Erythroblast (primary cell): ENCODE data around the gene XRCC5.

ENCODE experiments used
- DNase-seq, 2 experiments: peaks; one replicate each; lab custom pipeline; 2025; lab: John Stamatoyannopoulos, UW
- GATA1 ChIP-seq: IDR thresholded peaks from 2 replicates; pipeline ENCODE4 v1.6.1; 2011; ENCODE audit warnings: low read depth, mild to moderate bottlenecking, control low read depth, low read length, moderate library complexity
- POLR2A ChIP-seq: IDR thresholded peaks from 2 replicates; pipeline ENCODE4 v1.6.1; 2011; ENCODE audit warnings: mild to moderate bottlenecking, low read length

XRCC5 gene

DNA sequence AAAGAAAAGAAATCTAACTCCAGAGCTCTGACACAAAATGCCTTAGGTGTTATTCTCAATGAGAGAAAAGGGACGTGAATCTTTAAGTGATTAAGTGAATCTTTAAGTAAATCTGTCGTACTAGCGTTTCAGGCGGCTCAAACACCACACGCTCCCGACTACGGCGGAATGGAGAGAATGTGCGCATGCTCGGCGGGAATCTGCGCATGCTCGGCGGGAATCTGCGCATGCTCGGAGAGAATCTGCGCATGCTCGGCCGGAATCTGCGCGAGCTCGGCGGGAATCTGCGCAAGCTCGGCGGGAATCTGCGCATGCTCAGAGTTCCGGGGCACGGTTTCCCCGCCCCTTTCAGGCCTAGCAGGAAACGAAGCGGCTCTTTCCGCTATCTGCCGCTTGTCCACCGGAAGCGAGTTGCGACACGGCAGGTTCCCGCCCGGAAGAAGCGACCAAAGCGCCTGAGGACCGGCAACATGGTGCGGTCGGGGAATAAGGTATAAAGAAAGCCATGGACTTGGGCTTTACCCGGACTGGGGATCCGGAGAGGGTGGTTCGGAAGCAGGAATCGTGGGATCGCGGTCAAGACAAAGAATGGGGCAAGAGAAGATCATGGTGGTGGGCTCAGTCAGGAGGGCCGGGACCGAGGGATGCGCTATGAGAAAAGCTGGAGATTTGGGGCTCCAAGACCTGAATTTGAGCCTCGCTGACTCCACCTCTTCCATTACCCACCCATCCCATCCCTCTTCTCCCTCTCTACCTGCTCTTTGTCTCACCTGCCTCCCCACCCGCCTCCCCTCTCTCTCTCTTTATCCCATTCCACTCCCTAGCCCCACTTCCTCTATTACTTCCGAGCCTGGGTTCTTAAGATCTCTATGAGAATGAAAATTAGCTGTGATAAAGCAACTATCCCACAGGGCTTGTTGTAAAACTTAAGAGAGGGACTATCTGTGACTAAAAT is at the start of gene XRCC5:
Gene XRCC5 (plus strand): TSS at position 382 of the 955 bp plus-strand sequence. CDS start 89 bp downstream, at position 471.
- peak; percentile 99 to 100 for DNase-seq
- peak; percentile 89 for TF ChIP-seq POLR2A
- no peak for TF ChIP-seq GATA1

DNA sequence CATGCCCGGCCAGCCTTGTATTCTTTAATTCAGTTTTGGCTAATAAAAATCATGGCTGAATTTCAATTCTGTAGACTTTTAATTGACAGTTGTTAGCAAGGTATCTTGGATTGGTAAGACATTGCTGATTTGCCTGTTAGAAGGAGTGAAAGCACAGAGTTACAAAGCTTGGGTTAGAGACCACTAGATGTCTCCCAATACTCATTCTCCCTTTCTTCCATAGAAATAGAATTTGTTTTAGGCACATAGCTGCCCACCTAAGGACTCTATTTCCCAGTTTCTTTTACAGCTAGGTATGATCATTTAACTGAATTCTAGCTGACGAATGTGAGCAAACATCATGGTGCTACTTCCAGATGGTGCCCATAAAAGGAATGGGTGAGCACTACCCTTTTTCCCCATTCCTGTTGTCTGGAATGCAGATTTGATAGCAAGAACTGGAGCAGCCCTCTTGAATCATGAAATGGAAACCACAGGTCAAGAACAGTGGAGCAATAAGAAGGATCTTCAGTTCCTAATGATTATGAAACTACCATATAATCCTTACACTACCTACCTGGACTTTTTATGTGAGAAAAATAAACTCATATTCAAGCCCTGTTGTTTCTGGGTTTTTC is 45.0 kb upstream of the XRCC5 start:
- peak in 1 of 2 experiments; percentile 5 for DNase-seq
- TF ChIP-seq POLR2A (no peak), GATA1 (no peak)

DNA sequence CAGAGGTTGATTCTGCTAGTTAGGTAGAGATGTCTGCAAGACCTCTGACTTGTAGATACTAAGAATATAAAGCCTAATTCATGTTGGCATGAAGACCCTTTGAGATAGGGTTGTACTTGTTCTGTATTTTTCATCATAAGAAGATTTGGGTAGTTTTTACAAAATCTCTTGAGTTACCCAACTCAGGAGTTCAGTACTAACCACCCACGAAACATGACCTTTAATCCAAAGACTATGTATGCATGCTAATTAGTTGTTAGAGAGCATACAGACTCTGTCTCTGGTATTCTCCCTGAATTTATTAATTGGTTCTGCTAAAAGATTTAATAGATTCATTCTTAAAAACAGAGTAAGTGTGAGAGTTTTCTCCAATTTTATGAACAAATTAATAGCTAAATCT is 44.5 kb upstream of the XRCC5 start:
- TF ChIP-seq POLR2A (no peak), GATA1 (no peak)
- no peak for DNase-seq

DNA sequence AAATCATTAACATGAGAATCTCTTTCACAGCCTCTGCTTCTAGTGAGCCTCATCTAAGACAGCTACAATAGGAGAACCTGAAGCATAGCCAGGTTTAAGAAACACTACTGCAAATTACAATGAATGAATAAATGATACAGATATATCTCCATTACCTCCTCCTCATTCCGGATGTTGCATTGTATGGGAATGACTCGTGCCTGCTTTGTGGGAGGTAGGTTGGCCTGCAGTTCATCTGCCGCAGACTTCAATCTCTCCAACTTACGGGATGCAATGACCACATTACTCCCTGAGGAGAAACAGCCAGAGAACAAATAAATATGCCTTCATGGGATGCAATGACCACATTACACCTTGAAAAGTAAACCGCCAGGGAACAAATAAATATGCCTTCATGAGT is 42.9 kb upstream of the XRCC5 start:
- TF ChIP-seq POLR2A (no peak), GATA1 (no peak)
- DNase-seq, result no peak

DNA sequence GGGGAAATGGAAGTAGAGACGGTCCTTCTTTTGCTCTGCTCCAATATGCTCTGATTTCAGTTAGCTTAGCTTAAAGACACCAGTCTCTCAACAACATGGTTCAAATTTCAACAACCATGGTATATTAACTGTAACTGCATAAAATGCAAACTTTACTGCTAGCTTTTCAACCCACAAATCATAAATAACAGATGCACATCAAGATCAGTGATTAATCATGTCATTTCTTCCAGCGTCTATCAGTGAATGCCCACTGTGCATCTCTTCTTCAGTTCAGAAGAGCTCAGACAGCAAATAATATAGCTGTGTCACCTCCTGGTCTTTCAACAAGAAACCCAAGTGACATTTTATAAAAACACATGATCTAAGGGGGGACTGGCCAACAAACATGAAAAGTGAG is 40.1 kb upstream of the XRCC5 start:
- no peak for TF ChIP-seq POLR2A
- no peak for TF ChIP-seq GATA1
- no peak for DNase-seq

DNA sequence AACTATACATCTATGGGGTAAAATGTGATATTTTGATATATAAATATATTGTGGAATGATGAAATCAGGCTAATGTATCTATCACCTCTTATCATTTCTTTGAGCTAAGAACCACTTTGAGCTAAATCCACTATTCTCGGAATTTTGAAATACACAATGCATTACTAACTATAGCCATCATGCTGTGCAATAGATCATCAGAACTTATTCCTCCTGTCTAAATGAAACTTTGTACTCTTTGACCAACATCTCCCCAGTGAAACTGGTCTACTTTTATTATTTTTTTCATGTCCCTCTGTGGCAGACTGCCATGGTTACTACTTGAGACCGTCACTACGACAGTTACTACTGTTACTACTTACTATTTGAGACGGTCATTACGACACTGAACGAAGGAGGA is 39.0 kb upstream of the XRCC5 start:
- TF ChIP-seq POLR2A (no peak), GATA1 (no peak)
- DNase-seq, result no peak

DNA sequence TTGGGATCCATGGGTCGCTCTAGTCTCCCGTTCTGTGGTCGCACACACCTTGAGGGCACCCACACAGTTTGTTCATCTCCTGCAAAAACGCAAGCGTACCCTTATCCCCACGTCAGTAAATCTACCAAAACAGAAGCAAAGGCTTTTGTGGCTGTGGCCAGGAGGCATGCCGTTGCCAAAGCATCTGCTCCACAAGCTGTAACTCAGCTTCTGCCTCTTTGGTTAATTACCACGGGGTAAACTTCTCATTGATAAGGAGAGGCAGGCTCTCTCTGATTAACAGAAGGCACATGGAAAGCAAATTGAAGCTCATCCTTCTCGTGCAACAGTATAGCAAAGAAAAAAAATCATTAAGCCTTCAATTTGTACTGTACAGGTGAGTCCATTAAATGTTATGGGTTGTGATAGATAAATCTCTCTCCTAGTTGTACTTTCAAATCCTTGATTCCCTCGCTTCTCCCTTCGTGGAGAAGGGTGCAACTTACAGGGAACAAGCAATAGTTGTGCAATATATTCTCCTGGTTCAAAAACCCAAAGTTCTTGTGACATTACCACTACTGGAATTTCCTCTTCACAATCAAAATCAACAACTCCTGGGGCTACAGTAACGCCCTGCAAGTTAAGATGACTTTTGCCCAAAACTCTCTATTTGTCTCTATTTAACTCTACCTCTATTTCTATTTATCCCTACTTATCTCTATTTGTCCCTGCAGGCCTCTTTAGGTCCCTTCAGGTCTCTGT is 37.9 kb upstream of the XRCC5 start:
- no peak for TF ChIP-seq POLR2A
- TF ChIP-seq GATA1, result no peak
- no peak for DNase-seq

DNA sequence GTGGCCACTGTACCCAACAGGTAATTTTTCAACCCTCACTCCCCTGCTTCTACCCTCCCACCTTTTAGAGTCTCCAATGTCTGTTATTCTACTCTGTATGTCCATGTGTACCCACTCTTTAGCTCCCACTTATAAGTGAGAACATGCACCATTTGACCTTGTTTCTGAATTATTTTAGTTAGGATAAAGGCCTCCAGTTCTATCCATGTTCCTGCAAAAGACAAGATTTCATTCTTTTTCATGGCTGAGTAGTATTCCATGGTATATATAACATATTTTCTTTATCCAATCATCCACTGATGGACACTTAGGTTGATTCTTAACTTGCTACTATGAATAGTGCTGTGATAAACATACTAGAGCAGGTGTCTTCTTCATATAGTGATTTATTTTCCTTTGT is 36.7 kb upstream of the XRCC5 start:
- TF ChIP-seq POLR2A (no peak), GATA1 (no peak)
- no peak for DNase-seq

DNA sequence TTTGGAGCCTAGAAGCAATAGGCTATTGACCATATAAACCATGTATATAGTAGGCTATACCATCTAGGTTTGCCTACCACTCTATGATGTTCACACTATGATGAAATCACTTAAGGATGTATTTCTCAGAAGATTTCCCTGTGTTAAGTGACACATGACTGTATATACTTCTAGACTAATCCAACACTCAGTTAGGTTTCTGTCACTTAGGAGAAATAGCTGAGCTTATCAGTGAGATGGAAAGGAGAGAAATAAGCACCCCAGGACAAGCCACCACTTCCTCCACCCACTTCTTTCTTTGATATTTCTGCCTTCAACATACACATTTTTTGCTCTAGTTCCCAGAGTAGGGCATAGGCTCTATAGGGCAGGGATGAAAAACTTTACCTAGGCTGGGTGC is 35.4 kb upstream of the XRCC5 start:
- TF ChIP-seq GATA1 (no peak), POLR2A (no peak)
- no peak for DNase-seq

DNA sequence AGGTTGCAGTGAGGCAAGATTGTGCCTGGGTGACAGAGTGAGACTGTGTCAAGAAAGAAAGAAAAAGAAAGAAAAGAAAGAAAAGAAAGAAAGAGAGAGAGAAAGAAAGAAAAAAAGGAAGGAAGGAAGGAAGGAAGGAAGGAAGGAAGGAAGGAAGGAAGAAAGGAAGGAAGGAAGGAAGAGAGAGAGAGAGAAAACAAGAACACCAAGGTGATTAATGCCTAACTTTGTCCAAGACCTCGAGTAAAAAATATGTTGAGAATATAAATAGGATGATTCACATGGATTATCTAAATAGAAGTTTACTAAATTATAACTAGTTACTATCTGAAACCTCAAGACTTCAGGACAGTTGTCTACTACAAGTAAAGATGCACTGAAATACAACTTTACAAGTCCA is 34.8 kb upstream of the XRCC5 start:
- TF ChIP-seq POLR2A, result no peak
- TF ChIP-seq GATA1, result no peak
- DNase-seq, result no peak

DNA sequence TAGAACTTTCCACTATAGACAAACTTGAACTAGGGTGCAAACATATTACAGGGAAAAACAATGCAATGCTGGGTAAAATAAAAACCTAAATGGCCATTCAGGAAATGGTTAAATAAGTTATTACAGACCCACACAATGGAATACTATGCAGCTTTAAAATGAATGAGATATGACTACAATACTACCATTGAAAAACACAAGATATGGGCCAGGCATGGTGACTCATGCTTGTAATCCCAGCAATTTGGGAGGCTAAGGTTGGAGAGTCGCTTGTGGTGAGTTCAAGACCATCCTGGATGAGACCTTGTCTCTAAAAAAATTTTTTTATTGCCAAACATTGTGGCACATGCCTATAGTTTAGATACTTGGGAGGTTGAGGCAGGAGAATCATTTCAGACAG is 34.4 kb upstream of the XRCC5 start:
- TF ChIP-seq POLR2A, result no peak
- no peak for TF ChIP-seq GATA1
- DNase-seq, result no peak

DNA sequence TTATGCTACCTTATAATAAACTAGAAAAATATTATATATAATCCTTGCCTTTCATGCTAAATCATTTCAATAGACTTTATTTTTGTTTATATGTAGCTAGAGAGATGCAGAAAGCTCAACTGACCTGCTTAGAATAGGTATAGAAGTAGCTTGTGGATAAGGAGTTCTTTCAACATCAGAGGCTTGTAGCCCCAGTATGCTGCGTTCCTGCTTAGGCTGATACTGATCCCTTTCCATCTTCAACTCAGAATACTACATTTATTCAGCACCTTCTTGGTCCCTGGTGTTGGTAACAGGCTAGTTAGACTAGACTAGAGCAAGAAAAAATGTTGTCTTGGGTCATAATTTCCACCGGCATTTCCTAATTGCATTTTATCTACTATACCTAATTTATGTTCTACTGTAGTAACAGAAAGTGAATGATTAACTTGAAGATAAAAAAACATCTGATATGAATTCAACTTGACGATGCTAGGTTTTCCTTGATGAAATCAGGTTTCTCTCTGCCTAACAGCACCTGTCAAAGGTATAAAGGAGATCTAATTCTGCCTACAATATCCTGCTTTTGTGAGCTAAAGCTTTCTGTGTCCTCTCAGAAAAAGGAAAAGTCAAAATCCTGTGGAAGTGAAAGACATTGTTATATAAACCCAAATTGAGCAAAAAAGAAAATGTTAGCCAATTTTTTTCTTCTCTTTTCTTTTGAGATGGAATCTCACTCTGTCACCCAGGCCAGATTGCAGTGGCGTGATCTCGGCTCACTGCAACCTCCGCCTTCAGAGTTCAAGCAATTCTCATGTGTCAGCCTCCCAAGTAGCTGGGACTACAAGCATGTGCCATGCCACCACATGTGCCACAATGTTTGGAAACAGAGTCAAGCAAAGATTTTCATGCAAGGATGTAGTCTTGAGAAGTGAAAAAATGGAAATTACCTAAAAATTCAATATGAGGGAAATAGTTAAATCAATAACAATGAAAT is 33.4 kb upstream of the XRCC5 start:
- TF ChIP-seq GATA1, result no peak
- TF ChIP-seq POLR2A, result no peak
- DNase-seq, result no peak
